T-helper 1 cell treated with Interleukin-12 subunit alpha and Interleukin-12 subunit beta and Interleukin-4 antibody, amounts not matched to agents 30 μg/mL and 1 μg/mL, for 36 hours (primary cell): ENCODE results near the gene EHBP1L1.

Experiments used
- H3K27ac Mint-ChIP-seq: one replicate; pipeline ENCODE4 v1.8.0; 2021; ENCODE audit warnings: mild to moderate bottlenecking, mixed read lengths
- H3K27me3 Mint-ChIP-seq: one replicate; pipeline ENCODE4 v1.8.0; 2021; ENCODE audit warnings: low read depth, mixed read lengths
- H3K36me3 Mint-ChIP-seq: one replicate; pipeline ENCODE4 v1.8.0; 2021; ENCODE audit warnings: low read depth, mixed read lengths
- H3K4me1 Mint-ChIP-seq: one replicate; pipeline ENCODE4 v1.8.0; 2021; ENCODE audit warnings: low read depth, mixed read lengths
- H3K4me3 Mint-ChIP-seq: one replicate; pipeline ENCODE4 v1.8.0; 2021; ENCODE audit warnings: mild to moderate bottlenecking, moderate library complexity, mixed read lengths
- H3K9me3 Mint-ChIP-seq: one replicate; pipeline ENCODE4 v1.8.0; 2021; ENCODE audit warnings: mixed read lengths

EHBP1L1 gene

GRCh38 chr11:65615950-65616574 is 40.2 kb downstream of the EHBP1L1 start:
- Mint-ChIP-seq H3K27me3 (peaks cover 3% of the 10 kb centered on the region), H3K4me1 (peaks cover 20% of the 10 kb centered on the region), H3K9me3 (no peaks in the 10 kb centered on the region), H3K36me3 (peaks cover 24% of the 10 kb centered on the region), H3K4me3 (peak overlapping the region; percentile 95), H3K27ac (peak overlapping the region; percentile 77)

- peaks cover 3% of the 10 kb centered on the region for H3K27me3 Mint-ChIP-seq
- H3K36me3 Mint-ChIP-seq: peaks cover 26% of the 10 kb centered on the region
- no peaks in the 10 kb centered on the region for H3K9me3 Mint-ChIP-seq
- peak overlapping the region; percentile 77 for H3K27ac Mint-ChIP-seq
- peak overlapping the region; percentile 95 for H3K4me3 Mint-ChIP-seq
- H3K4me1 Mint-ChIP-seq: peaks cover 20% of the 10 kb centered on the region
Measured at GRCh38 chr11:65616575-65617001, 40.7 kb downstream of the EHBP1L1 start.

- Mint-ChIP-seq H3K4me1 (peaks cover 16% of the 10 kb centered on the region), H3K27ac (peak overlapping the region; percentile 77), H3K36me3 (peaks cover 21% of the 10 kb centered on the region), H3K27me3 (peaks cover 3% of the 10 kb centered on the region), H3K9me3 (no peaks in the 10 kb centered on the region), H3K4me3 (peak overlapping the region; percentile 95)
Measured at GRCh38 chr11:65617136-65617850, 41.4 kb downstream of the EHBP1L1 start.

- peaks cover 3% of the 10 kb centered on the region for H3K27me3 Mint-ChIP-seq
- no peaks in the 10 kb centered on the region for H3K9me3 Mint-ChIP-seq
- H3K27ac Mint-ChIP-seq: no peak overlapping the region
- H3K36me3 Mint-ChIP-seq: peaks cover 22% of the 10 kb centered on the region
- no peak overlapping the region for H3K4me3 Mint-ChIP-seq
- peaks cover 11% of the 10 kb centered on the region for H3K4me1 Mint-ChIP-seq
Measured at GRCh38 chr11:65617990-65618751, 42.3 kb downstream of the EHBP1L1 start.

GRCh38 chr11:65618763-65619162 is 42.9 kb downstream of the EHBP1L1 start:
- Mint-ChIP-seq H3K4me1 (peaks cover 10% of the 10 kb centered on the region), H3K9me3 (no peaks in the 10 kb centered on the region), H3K27ac (no peak overlapping the region), H3K4me3 (no peak overlapping the region), H3K36me3 (peaks cover 21% of the 10 kb centered on the region), H3K27me3 (peaks cover 3% of the 10 kb centered on the region)

GRCh38 chr11:65619281-65619928 is 43.6 kb downstream of the EHBP1L1 start:
- H3K36me3 Mint-ChIP-seq: peaks cover 24% of the 10 kb centered on the region
- H3K27ac Mint-ChIP-seq: no peak overlapping the region
- no peak overlapping the region for H3K4me3 Mint-ChIP-seq

GRCh38 chr11:65620666-65621065 is 44.8 kb downstream of the EHBP1L1 start:
- peaks cover 28% of the 10 kb centered on the region for H3K36me3 Mint-ChIP-seq
- H3K4me3 Mint-ChIP-seq: no peak overlapping the region
- H3K27ac Mint-ChIP-seq: no peak overlapping the region
- peaks cover under 1% of the 10 kb centered on the region for H3K27me3 Mint-ChIP-seq
- H3K9me3 Mint-ChIP-seq: no peaks in the 10 kb centered on the region
- H3K4me1 Mint-ChIP-seq: peaks cover 10% of the 10 kb centered on the region

More at GRCh38 chr11:65619281-65619928, 43.6 kb downstream of the EHBP1L1 start:
- H3K4me1 Mint-ChIP-seq: peaks cover 10% of the 10 kb centered on the region
- H3K9me3 Mint-ChIP-seq: no peaks in the 10 kb centered on the region
- H3K27me3 Mint-ChIP-seq: peaks cover 3% of the 10 kb centered on the region

- Mint-ChIP-seq H3K36me3 (peaks cover 27% of the 10 kb centered on the region), H3K27ac (no peak overlapping the region), H3K9me3 (no peaks in the 10 kb centered on the region), H3K27me3 (no peaks in the 10 kb centered on the region), H3K4me3 (no peak overlapping the region), H3K4me1 (peaks cover 9% of the 10 kb centered on the region)
Measured at GRCh38 chr11:65621460-65621859, 45.6 kb downstream of the EHBP1L1 start.

GRCh38 chr11:65622011-65622410 is 46.2 kb downstream of the EHBP1L1 start:
- Mint-ChIP-seq H3K27me3 (no peaks in the 10 kb centered on the region), H3K4me1 (peaks cover 4% of the 10 kb centered on the region), H3K27ac (no peak overlapping the region), H3K4me3 (no peak overlapping the region), H3K36me3 (peaks cover 23% of the 10 kb centered on the region), H3K9me3 (no peaks in the 10 kb centered on the region)

GRCh38 chr11:65623177-65623576 is 47.3 kb downstream of the EHBP1L1 start:
- H3K9me3 Mint-ChIP-seq: no peaks in the 10 kb centered on the region
- peaks cover 2% of the 10 kb centered on the region for H3K4me1 Mint-ChIP-seq
- H3K4me3 Mint-ChIP-seq: no peak overlapping the region
- no peaks in the 10 kb centered on the region for H3K27me3 Mint-ChIP-seq
- peak overlapping the region; percentile 29 for H3K27ac Mint-ChIP-seq
- peaks cover 26% of the 10 kb centered on the region for H3K36me3 Mint-ChIP-seq

GRCh38 chr11:65623852-65624616 is 48.2 kb downstream of the EHBP1L1 start:
- Mint-ChIP-seq H3K27me3 (no peaks in the 10 kb centered on the region), H3K9me3 (no peaks in the 10 kb centered on the region), H3K36me3 (peaks cover 26% of the 10 kb centered on the region), H3K4me1 (peaks cover 2% of the 10 kb centered on the region), H3K27ac (no peak overlapping the region), H3K4me3 (no peak overlapping the region)

- H3K36me3 Mint-ChIP-seq: peaks cover 30% of the 10 kb centered on the region
- H3K4me3 Mint-ChIP-seq: no peak overlapping the region
- no peaks in the 10 kb centered on the region for H3K27me3 Mint-ChIP-seq
- peaks cover 2% of the 10 kb centered on the region for H3K4me1 Mint-ChIP-seq
- no peak overlapping the region for H3K27ac Mint-ChIP-seq
- no peaks in the 10 kb centered on the region for H3K9me3 Mint-ChIP-seq
Measured at GRCh38 chr11:65624931-65625627, 49.2 kb downstream of the EHBP1L1 start.

- Mint-ChIP-seq H3K27me3 (no peaks in the 10 kb centered on the region), H3K36me3 (peaks cover 31% of the 10 kb centered on the region), H3K9me3 (no peaks in the 10 kb centered on the region), H3K4me1 (peaks cover 2% of the 10 kb centered on the region), H3K4me3 (no peak overlapping the region), H3K27ac (peak overlapping the region; percentile 71)
Measured at GRCh38 chr11:65625628-65626342, 49.9 kb downstream of the EHBP1L1 start.
